ENCODE measurements around the gene AGMO. TPM values are rescaled to one million over a fixed set of nuclear protein-coding genes. Genes with fewer than 3 reads are reported as not detected.

Gene AGMO
- total RNA-seq, 3 donors from 2014 or later (not counting 1 experiment from before 2014, with no cell fraction given): not detected

DNA sequence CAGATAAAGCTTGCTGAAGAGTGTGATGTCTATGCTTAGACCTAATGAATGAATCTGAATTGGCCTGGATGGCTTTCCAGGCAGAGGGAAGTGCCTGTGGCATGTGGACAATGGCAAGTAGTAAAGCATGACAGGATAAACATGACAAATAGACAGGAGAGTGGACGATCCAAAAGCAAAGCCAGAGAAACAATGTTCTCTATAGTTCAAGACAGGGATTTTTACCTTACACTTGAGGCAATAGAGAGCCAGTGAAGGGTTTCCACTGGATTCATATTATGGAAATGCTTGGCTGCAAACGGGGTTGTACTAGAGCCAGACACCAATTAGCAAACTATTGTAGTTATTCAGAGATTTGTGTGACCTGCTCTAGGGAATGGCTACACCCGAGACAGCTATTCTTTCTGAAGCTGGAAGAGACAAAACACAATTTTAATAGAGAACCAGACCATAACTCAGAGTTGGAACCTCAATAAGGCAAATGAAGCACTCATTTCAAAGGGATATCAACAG lies 2.3 kb downstream of the AGMO start:
- H3K27me3 Mint-ChIP-seq (ENCODE audit: low read depth in 2 of 2): no peaks in the 10 kb centered on the region
- H3K4me3 Mint-ChIP-seq: no peak overlapping the region
- ATAC-seq (no peak), DNase-seq (no peak)
- no peaks in the 10 kb centered on the region for H3K27me3 ChIP-seq (ENCODE audit: control insufficient read depth, insufficient read depth, low read length)
- H3K4me1 ChIP-seq (ENCODE audit: control insufficient read depth, insufficient read depth, low read length): no peaks in the 10 kb centered on the region
- intact Hi-C loops (cut with micrococcal nuclease): no loop called here
- TF ChIP-seq CTCF (IDR thresholded peaks at IDR 0.05): no peak
- H3K27ac ChIP-seq (ENCODE audit: low read length): no peak overlapping the region
- H3K36me3 ChIP-seq (ENCODE audit: control insufficient read depth, insufficient read depth, low read length): no peaks in the 10 kb centered on the region
- WGBS (ENCODE audit: insufficient coverage): 62% methylated on average over 3 of the region's 3 CpGs
- H3K4me1 Mint-ChIP-seq: no peaks in the 10 kb centered on the region
- H3K4me3 ChIP-seq (ENCODE audit: low read length): no peak overlapping the region
- H3K9me3 ChIP-seq (ENCODE audit: control insufficient read depth, insufficient read depth, low read length): peaks cover 4% of the 10 kb centered on the region
- H3K36me3 Mint-ChIP-seq: no peaks in the 10 kb centered on the region
- peaks cover 5 to 6% of the 10 kb centered on the region in 2 donors for H3K9me3 Mint-ChIP-seq
- no peak overlapping the region for H3K27ac Mint-ChIP-seq

GRCh38 chr7:15558756-15559155 lies 3.1 kb downstream of the AGMO start:
- DNase-seq: no peak
- peaks cover 4% of the 10 kb centered on the region for H3K9me3 ChIP-seq (ENCODE audit: control insufficient read depth, insufficient read depth, low read length)
- Mint-ChIP-seq H3K27me3 (ENCODE audit: low read depth in 2 of 2) (no peaks in the 10 kb centered on the region), H3K27ac (no peak overlapping the region), H3K4me1 (no peaks in the 10 kb centered on the region), H3K36me3 (no peaks in the 10 kb centered on the region), H3K4me3 (no peak overlapping the region), H3K9me3 (peaks cover 3 to 5% of the 10 kb centered on the region in 2 donors)
- no peaks in the 10 kb centered on the region for H3K36me3 ChIP-seq (ENCODE audit: control insufficient read depth, insufficient read depth, low read length)
- no peaks in the 10 kb centered on the region for H3K4me1 ChIP-seq (ENCODE audit: control insufficient read depth, insufficient read depth, low read length)
- no peak overlapping the region for H3K27ac ChIP-seq (ENCODE audit: low read length)
- 75% methylated on average over 1 of the region's 2 CpGs for WGBS (ENCODE audit: insufficient coverage)
- H3K4me3 ChIP-seq (ENCODE audit: low read length): no peak overlapping the region
- intact Hi-C loops (cut with micrococcal nuclease): no loop called here
- H3K27me3 ChIP-seq (ENCODE audit: control insufficient read depth, insufficient read depth, low read length): no peaks in the 10 kb centered on the region
- no peak for ATAC-seq
- TF ChIP-seq CTCF (IDR thresholded peaks at IDR 0.05): no peak

DNA sequence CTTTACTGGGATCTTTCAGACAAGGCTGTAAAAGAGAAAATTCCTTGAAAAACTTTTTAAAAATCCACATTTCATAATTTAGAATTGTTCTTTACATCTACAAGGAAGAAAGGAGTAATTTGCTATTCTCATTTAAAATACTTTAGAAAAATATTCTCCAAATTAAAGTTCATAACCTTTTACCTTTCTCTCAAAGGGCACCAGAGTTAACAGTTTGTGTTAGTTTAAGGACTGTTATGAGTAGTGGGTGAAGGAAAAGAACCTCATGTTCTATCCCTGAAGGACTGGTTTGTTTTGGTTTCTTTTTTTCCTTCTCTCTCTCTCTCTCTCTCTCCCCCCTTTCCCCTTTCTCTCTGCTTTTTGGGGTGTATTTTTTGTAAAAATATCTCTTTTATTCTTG lies 4.1 kb downstream of the AGMO start:
- H3K4me3 Mint-ChIP-seq: no peak overlapping the region
- Histone ChIP-seq H3K4me1 (ENCODE audit: control insufficient read depth, insufficient read depth, low read length) (no peaks in the 10 kb centered on the region), H3K4me3 (ENCODE audit: low read length) (no peak overlapping the region), H3K27ac (ENCODE audit: low read length) (no peak overlapping the region), H3K9me3 (ENCODE audit: control insufficient read depth, insufficient read depth, low read length) (peaks cover 4% of the 10 kb centered on the region), H3K27me3 (ENCODE audit: control insufficient read depth, insufficient read depth, low read length) (no peaks in the 10 kb centered on the region), H3K36me3 (ENCODE audit: control insufficient read depth, insufficient read depth, low read length) (no peaks in the 10 kb centered on the region)
- no peak for DNase-seq
- no peaks in the 10 kb centered on the region for H3K4me1 Mint-ChIP-seq
- H3K27me3 Mint-ChIP-seq (ENCODE audit: low read depth in 2 of 2): no peaks in the 10 kb centered on the region
- no peaks in the 10 kb centered on the region for H3K36me3 Mint-ChIP-seq
- no peak for TF ChIP-seq CTCF (IDR thresholded peaks at IDR 0.05)
- no peak for ATAC-seq
- no peak overlapping the region for H3K27ac Mint-ChIP-seq
- H3K9me3 Mint-ChIP-seq: peaks cover 3 to 5% of the 10 kb centered on the region in 2 donors
- intact Hi-C loops (cut with micrococcal nuclease): no loop called here

DNA sequence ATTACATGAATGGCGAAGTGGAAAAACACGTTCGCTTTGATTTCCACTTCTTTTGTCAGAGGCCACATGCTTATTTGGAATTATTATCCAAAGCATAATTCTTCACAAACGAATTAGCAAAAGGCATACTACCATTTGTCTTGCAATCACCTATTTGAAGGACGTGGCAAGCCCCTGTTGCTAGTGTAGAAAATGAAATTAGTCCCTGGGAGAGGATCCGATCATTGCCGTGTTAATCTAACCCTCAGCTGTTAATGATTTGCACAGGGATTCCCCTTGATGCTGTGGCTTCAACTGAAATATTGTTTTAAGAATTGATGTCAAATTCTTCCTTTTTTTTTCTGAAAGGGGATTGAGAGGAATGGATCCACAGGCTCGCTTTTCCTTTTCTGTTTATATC lies 4.6 kb downstream of the AGMO start:
- DNase-seq (no peak), ATAC-seq (no peak)
- intact Hi-C loops (cut with micrococcal nuclease): no loop called here
- WGBS (ENCODE audit: insufficient coverage): 84% methylated on average over 7 of the region's 8 CpGs
- H3K27ac ChIP-seq (ENCODE audit: low read length): no peak overlapping the region
- Mint-ChIP-seq H3K4me3 (no peak overlapping the region), H3K9me3 (peaks cover 3 to 5% of the 10 kb centered on the region in 2 donors), H3K4me1 (no peaks in the 10 kb centered on the region), H3K27me3 (ENCODE audit: low read depth in 2 of 2) (no peaks in the 10 kb centered on the region), H3K36me3 (no peaks in the 10 kb centered on the region), H3K27ac (no peak overlapping the region)
- no peak for TF ChIP-seq CTCF (IDR thresholded peaks at IDR 0.05)
- H3K27me3 ChIP-seq (ENCODE audit: control insufficient read depth, insufficient read depth, low read length): no peaks in the 10 kb centered on the region
- no peaks in the 10 kb centered on the region for H3K4me1 ChIP-seq (ENCODE audit: control insufficient read depth, insufficient read depth, low read length)
- H3K4me3 ChIP-seq (ENCODE audit: low read length): no peak overlapping the region
- H3K9me3 ChIP-seq (ENCODE audit: control insufficient read depth, insufficient read depth, low read length): peaks cover 4% of the 10 kb centered on the region
- no peaks in the 10 kb centered on the region for H3K36me3 ChIP-seq (ENCODE audit: control insufficient read depth, insufficient read depth, low read length)

Data from natural killer cell (primary cell).